GM19025 (cell line): ENCODE measurements around the gene RPL31.

Source experiments
- ATAC-seq: cut with Tn5 transposase; IDR thresholded peaks from one replicate; pipeline ENCODE4 v1.9.1; 2021; ENCODE audit warnings: mild to moderate bottlenecking, low read depth, moderate library complexity; ENCODE audit not compliant: unreplicated experiment

RPL31 gene

DNA sequence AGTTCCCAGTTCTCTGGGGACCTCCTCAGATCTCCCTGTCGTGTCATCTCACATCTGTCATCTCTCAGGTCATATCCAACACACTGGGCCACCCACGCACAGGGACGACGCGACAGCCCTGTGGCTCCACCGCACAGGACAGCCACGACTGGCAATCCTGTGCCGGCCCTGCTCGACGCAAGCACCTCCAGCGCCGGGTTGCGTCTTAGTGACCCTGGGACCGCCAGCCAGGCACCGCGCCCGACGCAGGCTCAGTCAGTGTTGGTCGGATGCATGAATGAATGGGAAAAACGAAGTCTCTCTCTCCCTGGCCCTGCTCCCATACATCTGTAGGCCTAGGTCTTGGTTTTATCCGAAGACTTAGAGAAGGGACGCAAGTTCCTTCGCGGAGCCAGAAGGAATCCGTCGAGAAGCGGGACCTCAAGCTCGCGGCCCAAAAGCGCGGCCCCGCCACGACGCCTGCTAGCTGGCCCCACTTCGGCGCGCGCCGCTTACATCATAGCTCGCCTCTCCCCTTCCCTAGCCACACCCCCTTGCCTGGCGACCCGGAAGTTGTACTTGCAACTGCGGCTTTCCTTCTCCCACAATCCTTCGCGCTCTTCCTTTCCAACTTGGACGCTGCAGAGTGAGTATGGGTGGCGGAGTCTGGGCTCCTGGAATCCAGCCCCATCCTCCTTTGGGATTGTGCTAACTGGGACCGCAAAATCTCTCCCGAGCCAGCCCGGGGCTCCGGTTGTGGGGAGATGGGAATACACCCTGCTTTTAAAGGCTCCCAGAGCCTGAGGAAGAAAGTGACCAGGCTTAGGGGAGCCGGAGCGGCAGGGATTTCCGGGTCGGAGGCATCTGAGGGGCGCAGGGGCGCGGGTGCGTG is at the start of gene RPL31:
TSS of gene RPL31 (plus strand) at position 599 of the 871 bp plus-strand sequence. CDS start 413 bp downstream, outside the sequence.
- ATAC-seq, result peak; percentile 96

DNA sequence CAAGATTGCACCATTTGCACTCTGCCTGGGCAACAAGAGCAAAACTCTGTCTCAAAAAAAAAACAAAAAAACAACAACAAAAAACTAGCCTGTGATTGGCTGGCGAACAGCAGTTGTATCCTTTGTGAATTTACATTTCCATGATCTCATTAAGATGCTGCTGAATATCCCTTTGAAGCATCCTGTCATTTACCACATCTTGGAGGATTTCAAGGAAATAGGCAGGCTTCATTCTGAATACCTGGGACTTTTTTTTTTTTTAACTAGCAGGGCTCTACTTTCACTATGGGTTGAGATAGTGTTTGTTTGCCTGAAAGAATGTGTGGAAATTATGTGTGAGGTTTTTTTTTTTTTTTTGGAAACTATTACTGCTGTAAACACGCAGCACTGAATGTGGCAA is 49.6 kb upstream of the RPL31 start:
- no peak for ATAC-seq

DNA sequence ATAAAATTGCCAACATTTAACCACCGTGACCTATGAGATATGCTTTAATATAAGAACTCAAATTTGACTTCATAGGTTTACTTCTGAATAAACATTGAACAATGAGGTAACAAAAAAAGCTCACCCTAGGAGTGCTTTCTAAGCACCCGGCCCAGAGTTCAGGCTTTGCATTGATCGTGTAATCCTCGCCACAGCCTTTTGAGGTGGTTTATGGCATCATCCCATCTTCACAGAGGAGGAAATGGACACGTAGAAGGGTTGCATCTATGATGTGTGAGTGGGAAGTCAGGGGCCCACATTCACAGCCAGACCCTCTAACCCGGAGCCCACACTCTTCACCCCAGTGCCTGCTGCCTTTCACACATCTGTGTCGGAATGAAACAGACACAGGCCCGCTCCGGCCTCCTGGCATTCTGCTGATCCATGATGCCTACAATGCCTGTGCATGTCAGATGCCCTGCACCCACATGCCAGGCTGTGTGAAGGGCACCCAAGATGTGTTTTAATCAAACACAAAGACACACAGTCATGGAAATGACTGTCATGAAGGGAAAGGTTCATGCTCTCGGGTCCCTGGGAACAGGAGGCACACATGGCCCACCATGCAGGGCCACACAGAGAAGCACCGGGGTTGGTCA is 48.6 kb upstream of the RPL31 start:
- no peak for ATAC-seq

DNA sequence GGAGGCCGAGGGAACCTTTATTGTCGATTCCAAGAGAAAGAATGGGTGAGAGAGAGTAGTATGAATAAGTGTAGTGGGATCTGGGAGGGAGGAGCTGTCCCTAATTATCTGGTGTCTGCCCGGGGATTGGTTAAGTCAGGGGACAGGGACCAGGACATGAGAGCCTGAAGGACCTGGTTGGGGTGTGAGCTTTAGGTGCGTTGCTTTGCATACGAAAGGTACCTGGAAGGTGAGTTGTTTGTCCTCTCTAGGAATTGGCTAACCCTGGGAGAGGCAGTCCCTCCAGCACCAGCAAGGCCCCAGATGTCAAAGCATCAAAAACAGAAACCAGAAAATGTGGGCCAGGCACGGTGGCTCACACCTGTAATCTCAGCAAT is 48.1 kb upstream of the RPL31 start:
- ATAC-seq, result no peak

DNA sequence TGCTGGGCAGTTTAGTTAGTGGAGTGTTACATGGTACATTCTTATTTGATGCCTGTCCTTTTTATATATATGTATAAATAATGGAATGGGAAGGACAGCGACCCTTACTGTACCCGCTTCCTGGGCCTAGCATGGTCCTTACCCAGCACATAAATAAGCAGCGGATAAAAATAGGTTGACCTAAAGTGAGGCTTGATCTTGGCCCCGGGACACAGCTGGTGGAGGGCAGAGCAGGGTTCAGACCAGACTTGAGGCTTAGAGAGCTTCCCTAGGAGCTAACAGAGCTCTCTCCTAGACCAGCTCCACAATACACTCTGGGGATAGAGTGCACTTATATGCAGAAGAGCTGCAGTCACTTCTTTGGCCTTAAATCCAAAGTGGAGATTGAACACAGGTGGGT is 46.9 kb upstream of the RPL31 start:
- ATAC-seq, result no peak

DNA sequence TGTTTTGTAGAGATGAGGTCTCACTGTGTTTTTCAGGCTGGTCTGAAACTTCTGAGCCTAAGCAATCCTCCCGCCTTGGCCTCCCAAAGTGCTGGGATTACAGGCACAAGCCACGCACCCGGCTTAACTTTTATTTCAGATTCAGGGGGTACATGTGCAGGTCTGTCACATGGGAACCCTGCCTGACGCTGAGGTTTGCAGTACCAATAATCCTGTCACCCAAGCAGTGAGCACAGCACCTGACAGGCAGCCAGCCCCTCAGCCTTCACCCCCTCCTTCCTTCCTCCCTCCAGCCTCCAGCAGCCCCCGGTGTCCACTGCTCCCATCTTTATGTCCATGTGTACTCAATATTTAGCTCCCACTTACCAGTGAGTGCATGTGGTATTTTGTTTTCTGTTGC is 46.0 kb upstream of the RPL31 start:
- ATAC-seq, result no peak

DNA sequence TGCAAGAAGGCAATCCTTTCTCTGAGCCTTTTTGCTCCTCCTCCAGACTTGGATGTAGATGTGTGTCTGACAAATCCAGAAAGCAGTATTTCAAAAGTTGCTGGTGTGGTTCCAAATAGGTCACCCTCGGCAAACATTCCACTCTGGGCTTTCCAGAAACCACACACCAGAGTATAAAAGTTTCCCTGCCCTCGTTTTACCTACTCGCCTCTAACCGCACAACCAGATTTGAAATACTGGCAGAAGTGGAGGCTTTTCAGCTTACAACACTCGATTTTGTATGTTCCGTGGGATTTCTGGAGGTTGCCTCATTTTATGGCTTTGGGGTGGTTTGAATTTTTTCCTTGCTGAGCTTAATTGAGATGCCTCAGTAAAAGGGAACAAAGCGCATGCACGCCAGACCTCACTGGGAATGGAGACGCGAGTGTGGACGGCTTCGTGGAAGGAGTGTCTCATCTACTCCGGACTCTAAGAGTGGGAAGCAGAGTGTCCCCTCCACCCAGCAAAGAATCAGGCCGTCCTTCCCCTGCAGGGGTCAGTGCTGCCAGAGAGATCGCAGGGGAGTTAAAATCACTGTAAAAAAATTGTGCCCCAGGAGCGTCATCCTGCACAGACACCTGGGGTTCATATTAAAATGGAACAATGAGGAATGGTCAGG is 44.0 kb upstream of the RPL31 start:
- ATAC-seq, result no peak

DNA sequence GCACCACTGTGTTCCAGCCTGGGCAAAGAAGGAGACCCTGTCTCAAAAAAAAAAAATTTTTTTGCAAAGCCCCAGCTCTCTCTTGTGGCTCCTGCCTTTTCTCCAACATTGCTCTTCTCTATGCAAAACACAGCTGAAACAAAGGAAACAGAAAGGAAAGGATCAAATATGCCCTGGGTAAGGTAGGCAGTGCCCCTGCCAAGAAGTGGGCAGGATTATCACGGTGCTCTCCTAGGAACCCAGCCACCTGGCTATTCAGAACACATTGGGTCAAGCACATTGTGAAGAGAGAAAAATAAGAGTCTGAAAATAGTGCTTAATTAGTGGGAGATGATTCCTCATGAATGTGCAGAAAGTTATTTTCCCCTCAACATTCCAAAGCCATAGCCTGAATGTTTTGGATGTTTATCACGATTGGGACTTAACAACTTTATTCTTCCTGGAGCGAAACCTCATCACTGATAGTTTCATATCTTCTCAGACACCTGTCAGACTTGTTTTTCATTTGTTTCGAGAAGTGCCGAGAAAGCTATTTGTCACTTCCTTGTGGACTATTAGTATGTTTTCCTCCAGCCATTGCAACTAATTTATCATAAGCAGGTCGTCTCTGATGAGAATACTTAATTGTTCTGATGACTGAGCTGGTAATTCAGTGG is 42.7 kb upstream of the RPL31 start:
- no peak for ATAC-seq

DNA sequence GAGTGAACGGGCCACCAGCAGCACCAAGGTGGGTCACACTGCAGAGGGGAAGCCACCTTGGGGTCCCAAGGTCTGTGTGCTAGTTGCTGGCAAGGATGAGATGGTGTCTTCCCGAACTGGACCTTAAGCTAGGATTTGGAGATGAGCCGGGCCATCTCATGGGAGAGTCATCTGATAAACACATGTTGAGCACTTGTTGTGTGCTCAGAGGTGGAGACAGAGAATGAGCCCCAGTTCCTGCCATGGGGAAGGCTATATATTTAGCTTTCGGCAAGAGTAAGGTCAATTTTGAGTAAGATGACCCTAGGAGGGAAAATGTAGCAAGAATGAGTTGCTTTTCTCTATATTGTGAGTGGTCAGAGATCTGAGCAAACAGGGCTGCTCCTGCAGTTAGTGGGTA is 41.4 kb upstream of the RPL31 start:
- ATAC-seq, result no peak

DNA sequence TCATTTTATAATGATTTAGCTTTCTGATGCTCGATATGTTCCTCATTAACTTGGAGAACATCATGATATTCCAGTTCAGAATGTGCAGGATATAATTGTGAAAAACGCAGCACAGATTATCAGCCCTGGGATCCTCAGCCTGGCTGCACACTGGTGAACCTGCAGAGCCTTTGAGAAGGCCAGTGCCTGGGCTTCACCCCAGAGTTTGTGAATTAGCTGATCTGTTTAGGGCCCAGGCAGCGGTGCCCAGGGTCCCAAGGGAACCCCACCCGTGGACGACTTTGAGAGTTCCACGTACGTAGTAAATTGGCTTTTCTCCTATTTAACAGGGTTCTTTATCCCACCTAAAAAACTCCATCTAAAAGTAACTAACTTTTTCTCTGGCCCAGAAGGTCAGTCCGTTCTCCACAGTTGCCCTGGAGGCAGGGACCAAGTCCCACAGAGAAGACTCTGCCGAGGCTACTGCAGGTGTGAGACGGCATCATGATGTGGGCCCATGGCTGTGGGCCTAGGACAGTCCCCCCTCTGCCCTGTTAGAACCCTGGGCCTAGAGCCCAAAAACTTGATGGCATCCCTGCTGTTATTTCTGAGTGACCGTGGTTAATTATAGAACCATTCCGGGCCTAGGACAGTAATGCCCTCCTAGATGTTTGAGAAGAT is 39.6 kb upstream of the RPL31 start:
- no peak for ATAC-seq

DNA sequence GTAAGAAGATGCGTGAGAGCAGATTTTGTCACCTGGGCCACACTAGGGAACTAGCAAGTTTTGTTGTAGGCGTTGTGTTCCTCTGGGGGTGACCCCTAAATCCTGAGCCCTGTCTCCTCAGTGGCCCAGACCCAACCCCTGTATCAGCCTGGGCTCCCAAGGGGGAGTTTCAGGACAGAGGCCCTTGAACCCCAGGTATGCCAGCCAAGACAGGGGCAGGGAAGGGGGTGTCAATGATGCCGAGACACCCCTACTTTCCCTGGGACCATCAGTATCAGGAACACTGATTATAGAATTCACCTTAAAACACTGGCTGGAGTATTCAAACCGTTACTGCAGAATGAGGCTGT is 39.1 kb upstream of the RPL31 start:
- ATAC-seq, result no peak

DNA sequence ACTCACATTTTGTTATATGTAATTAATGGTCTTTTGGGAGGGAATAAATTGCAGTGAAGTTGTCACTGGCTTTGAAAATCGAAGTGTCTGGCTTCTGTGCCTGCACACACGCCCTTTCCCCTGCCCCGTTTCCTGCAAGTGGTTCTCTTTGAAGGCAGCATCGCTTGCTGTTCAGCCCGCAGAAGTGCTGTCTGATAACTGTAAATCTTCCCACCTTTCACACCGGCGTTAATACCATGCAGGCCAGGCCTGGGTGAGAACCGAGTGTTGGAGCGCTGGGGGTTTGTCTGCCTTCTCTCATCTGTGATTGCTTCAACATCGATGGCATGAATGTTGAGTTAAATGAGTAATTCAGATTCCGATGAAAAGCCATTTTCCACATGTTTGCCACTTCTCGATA is 37.9 kb upstream of the RPL31 start:
- no peak for ATAC-seq

DNA sequence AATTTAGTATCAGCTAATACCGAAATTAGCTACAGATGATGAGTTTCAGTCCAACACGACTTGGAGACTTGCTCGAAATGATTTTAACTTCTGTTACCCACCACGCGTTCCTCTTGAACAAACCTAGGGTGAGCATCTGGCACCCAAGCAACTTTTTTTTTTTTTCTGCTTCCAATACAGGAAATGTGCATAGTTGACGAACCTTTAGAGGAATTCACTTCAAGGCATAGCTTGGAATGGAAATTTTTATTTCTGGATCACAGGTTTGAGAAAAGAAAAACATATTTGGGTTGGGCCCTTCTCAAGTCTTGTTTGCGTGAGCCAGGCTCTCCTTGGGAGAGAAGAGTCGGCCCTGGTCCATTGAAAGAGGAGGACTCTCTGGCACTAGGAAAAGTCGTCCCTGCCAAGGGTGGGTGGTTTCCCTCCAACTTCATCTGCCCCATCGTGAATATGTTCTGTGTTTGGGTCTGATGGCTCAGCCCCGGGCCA is 37.4 kb upstream of the RPL31 start:
- no peak for ATAC-seq

DNA sequence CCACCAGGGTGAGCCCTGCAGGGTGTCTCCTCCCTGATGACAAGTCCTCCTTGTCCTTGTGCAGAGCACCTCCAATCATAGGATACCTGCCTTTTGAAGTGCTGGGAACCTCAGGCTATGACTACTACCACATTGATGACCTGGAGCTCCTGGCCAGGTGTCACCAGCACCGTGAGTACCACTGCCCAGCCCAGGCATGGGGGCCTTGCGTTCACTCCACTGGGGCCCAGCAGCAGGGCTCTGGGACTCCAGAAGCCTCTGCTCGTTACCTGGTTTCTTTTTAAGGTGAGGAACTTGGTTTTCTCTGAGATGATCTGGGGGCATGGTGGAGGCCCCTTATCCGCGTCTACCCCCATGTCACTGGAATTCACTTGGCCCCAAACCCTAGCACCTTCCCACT is 36.5 kb upstream of the RPL31 start:
- ATAC-seq, result no peak

DNA sequence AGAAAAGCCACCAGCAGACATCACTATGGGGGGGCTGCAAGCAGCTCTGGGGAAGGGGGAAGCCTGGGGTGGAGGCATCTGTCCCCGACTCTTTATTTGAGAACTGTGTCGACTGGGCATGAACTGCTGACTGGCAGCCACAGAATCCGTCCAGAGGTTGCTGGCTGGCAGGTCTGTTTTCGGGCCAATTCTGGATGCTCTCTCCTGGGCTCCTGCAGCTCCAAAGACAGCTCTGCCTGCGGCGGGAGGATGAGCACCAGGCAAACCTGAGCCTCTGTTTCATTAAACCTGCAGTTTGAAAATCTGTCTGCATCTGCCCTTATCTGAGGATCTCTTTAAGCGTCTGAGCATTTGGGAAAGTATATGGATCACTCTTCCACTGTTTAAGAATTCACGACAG is 34.4 kb upstream of the RPL31 start:
- no peak for ATAC-seq

DNA sequence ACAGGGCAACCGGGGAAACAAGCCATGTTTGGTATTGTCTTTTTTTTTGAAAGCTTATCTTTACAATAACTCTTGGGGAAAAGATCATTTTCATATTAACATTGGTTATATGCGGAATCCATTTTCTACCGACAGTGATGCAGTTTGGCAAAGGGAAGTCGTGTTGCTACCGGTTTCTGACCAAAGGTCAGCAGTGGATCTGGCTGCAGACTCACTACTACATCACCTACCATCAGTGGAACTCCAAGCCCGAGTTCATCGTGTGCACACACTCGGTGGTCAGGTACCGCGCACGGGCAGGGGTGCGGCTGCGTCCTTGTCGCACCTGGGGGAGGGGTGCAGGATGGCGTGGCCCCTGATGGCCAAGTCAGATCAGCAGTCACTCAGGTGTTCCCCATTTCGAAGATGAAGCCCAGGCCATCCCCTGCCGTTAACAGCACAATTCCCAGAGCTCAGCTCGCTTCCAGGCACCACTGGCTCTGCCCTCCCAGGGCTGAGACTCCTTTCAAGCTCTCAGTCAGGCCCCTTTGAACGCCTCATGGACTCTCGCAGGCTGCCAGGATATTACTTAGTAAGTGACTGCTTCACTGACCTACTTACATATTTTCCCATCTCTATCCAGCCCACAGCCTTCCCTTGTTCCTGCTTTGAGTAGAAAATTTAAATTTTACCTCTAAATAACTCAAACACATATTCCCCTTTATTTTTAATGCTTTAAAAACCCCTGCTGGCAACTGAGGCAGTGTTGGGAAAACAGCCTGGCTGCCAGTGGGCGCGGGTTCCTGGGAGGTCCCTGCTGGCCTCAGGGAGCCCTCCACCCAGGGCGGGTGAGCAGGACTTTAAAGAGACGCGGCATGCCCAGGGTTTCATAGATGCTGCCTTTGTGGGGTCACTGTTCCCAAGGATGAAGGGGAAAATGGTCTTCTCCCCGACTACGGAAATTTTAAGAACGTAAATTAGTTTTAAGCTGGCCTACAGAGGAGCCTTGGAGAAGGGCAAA is 33.6 kb upstream of the RPL31 start:
- ATAC-seq, result no peak

DNA sequence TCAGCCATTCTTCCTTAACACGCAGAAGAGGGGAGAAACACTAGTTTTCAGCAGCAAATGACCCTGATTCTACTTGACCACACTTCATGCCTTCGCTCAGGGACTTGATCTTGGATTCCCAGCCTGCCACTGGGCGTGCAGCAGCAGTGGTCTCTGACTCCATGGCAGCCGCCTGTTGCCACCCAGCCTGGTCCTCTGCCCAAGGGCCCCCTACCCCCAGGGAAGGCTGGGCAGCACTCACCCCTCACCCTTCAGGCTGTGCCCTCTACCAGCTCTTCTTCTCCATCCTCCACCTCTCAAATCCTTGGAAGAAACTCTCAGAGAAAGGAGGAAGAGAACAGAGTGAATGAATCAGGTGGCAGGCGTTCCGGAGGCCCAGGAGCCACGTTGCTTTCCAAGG is 32.1 kb upstream of the RPL31 start:
- no peak for ATAC-seq

DNA sequence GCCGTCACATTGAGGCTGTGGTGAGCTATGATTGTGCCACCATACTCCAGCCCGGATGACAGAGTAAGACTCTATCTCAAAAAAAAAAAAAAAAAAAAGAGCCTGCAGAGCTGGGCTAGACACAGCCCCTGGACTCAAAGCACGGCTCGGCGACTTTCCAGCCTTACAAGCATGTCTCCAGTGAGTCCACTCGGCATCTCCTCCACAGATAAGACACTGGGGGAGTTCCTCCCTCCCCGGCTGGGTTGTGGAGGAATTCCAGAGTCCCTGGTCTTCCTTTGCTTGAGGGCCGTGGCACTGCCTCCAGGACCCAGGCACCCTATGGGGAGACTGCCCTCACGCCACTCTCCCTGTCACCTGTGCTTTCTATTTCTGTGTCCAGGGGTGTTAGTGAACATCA is 30.9 kb upstream of the RPL31 start:
- no peak for ATAC-seq

DNA sequence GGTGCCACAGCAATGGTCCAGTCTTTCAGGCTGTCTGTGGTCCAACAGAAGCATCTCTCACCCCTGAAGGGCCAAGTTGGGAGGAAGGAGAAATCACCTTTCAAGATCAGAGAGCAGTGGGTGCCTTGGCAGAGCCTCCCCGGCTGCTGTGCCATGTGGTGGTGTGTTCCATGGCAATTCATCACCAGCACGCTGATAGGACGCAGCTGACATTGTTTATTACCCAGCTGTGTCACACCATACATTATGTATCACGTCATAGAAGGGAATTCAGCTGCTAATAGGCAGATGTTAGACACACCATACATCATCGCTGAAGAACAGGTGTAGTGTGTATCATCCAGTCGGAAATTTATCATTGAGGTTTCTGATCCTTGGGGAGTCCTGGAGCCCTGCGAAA is 29.6 kb upstream of the RPL31 start:
- ATAC-seq, result no peak
